GM21515 (cell line): ENCODE data around the gene ZNF280B.

Source experiments
- ATAC-seq: cut with Tn5 transposase; IDR thresholded peaks from one replicate; pipeline ENCODE4 v1.9.1; 2021; ENCODE audit not compliant: unreplicated experiment

The ZNF280B gene, protein sequence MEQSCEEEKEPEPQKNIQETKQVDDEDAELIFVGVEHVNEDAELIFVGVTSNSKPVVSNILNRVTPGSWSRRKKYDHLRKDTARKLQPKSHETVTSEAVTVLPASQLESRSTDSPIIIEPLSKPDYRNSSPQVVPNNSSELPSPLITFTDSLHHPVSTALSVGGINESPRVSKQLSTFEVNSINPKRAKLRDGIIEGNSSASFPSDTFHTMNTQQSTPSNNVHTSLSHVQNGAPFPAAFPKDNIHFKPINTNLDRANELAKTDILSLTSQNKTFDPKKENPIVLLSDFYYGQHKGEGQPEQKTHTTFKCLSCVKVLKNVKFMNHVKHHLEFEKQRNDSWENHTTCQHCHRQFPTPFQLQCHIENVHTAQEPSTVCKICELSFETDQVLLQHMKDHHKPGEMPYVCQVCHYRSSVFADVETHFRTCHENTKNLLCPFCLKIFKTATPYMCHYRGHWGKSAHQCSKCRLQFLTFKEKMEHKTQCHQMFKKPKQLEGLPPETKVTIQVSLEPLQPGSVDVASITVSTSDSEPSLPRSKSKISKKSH

DNA sequence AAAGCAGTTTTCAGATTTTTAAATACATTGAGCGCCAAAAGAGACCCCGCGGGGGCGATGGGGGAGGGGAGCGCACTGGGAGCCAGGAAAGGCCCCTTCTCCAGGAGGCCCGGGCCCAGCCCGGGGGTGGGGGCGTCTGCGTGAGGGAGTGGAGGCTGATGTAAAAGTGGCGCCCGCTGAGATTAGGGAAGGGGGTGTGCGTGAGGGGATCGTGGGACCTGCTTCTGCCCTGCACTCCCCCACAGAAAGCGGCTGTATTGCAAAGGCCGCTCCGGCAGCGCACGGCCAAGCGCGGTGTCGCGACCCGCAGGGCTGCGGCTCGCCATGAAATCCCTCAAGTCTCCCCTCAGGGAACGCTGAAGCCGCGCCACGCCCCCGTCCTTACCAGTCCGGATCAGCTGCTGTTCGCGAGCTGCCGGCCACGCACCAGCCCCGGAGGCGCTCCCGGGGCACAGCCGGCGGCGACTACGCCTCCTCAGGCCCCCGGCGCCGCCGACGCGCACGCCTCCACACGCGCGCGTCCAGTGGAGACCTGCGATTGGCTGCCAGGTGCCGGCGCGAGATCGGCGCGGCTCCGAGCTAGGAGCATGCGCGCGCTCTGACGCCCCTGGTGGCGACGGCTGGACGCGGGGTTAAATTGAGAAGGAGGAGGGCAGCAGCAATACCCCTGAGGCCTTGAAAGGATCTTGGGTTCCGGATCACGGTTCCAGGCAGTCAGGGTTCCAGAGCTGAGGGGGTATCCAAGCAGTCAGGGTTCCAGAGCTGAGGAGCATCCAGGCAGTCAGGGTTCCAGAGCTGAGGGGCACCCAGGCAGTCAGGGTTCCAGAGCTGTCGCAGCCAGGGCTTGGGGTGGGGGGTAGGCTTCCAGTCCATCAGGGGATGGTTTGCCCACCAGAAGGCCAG lies at the start of gene ZNF280B:
Gene ZNF280B, minus strand, starts transcription at position 469 of the 903 bp plus-strand sequence. CDS start 19,344 bp downstream, outside the sequence.
- ATAC-seq, result peak; percentile 71

DNA sequence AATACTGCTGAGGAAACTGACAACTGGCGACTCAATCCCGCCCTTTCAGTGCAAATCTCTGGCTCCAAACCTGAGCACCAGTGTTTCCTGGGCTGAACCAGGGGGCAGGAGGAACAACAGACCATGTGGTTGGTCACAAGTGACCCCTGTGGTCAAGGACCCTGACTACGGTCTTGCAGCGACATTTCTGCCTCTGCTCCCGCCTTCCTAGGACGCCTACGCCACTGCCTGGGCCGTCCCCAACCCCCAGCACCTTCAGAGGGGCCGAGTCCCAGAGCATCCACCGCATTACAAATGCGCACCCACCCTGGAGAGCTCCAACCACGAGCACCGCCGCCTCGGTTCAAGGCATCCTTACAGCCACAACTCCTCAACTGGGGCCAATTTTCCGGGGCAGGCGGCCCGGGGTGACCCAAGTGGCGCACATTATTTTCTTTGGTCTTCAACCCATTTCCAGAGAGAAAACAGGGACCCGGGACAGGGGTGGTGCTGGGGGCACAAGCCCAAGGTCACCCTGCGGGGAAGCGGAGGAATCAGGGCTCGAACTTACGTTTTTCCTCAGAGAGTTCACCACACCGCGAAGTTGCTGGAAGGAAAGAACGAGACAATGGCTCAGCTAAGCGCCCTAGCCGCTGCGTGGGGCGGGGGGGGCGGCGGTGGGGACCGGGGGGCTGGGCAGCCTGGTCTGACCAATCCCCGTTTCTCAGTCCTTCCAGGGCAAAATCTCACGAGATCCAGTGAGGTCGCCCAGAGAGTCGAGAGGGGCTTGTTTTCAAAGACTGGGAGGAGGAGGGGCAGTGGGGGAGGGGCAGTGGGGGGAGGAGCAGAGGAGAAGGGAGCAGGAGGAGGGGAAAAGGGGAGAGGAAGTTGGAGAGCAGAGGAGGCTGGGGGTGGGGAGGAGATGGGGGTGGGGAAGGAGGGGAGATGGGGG lies 48.7 kb upstream of the ZNF280B start:
- ATAC-seq, result no peak

DNA sequence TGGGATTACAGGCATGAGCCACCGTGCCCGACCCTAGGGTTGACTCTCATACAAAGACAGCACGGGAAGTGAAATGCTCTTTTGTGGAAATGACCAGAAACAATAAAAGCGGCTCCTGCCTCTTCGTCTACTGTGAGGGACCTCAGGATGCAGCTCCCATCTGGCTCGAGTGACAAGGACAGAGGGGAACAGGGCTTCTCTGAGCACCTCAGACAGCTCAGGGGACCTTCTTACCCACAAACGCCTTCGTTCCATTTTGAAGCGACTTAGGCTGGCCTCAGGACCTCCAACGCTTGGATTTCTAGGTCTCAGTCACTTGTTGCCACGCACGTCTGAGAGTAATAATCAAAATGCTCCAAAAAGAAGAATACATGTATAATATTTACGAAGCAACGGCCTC lies 48.0 kb upstream of the ZNF280B start:
- ATAC-seq, result no peak

DNA sequence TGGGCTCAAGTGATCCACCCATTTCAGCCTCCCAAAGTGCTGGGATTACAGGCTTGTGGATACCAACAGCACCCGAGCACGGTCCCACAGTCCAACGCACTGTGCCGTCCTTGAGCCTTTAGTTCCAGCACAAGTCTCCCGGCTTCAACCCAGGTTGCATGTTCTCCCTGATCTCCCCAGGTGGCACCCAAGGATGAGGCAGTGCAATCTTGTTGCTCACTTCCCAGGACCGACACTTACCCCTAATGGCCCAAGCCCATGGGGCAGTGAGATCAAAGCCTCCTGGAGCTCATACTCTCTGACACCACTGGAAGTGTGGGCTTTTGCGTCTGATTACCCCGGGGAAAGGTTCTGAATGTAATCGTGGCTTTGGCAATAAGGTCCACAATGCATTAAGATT lies 47.1 kb upstream of the ZNF280B start:
- ATAC-seq, result no peak

DNA sequence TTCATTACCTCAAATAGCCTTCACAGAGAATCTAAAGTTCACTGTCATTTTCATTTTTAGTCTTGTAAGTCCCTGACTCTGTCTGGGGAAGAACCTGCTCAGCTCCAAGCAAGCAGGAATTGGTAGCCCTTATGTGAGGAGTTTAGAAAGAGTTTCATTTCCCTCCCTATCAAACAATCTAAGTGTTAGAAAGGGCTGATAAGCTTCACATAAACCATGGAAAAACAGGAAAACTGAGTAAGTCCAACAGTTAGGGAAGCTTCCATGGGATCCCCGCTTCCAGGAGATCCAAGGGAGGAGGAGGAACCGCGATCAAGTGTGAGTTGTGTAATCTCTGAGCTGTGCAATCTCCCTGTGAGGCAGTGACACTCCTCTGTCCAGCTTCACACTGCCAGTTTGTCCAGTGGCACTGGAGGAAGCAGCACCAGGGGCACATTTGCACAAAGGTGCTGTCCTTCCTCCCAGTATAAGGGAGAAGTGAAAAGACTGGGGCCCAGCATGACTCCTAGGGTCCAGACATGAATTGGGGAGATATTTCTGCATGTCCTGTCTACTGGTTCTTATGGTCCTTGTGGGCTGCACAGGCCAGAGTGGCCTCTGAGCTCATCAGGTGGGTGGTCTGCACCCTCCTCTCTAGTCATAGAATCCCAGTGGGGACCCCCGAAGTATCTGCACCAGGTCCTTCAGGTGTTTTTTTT lies 46.2 kb upstream of the ZNF280B start:
- no peak for ATAC-seq

DNA sequence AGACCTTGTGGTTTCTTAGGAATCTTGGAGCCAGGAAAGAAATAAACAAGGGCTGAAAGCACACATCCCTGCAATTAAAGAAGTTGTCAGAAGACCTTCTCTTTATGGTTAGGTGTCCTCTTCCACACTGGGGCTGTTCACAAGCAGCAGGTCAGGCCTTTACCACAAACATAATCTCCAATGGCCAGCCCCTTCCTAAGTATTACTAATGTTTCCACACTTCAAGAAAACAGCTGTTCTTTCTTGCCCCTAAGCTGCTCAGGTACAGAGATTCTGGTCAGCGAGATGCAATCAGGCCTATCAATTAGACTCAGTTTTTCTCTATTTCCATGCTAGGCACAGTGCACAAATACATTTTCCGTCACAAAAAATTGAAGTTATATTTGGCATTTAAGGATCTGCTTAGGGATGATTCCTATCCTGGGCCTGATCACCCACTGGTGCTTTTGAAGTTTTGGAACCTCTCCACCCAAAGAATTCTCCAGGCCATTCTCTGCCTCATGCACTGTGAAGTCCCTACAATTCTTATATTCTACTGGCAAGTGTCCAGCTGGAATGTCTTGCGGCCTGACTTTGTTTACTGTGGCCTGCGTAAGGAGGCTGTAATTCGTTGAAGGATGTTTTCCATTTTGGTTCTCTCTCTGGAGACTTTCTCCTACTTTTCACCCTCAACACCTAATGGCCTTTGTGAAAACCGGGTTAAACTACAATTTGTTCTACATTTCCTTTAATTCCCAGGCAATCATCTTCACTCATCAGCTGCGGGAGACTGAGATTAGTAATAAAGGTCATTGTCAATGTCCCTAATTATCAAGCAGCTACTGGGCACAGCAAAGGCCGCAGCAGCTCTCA lies 45.4 kb upstream of the ZNF280B start:
- no peak for ATAC-seq

DNA sequence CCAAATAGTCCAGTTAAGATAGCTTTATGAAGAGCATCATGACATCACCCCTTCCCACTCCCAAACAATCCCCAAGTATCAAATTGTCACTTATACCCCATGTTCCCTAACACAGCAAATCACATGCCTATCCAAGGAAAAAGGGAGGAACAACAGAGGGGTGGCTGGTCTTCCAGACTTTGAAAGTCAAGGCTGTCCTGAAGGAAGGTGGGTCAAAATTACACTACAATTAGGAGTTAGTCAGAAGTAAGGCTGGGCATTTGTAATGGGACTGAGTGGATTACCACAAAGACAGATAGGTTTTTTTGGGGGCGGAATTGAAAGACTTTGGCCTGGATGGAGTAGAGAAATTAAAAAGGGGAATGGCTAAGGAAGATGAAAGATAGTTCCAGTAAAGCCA lies 44.6 kb upstream of the ZNF280B start:
- ATAC-seq, result no peak

DNA sequence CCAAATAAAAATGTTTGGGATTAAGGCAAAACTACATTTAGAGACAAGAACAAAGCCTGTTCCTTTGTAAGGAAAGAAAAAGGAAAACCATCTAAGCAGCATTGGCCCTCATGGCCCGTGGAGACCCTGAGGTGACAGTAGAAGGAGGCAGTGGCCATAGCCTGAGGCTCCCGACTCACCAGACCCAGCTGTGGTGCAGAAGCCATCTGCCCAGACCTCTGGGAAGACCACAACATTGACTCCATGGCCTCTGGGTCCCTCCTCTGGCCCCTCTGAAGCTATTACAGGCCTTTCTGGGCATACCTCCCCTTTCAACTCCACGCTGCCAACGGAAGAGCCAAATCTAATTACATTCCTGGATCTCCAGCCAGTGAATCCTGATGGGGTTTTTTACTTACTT lies 44.1 kb upstream of the ZNF280B start:
- ATAC-seq, result no peak

DNA sequence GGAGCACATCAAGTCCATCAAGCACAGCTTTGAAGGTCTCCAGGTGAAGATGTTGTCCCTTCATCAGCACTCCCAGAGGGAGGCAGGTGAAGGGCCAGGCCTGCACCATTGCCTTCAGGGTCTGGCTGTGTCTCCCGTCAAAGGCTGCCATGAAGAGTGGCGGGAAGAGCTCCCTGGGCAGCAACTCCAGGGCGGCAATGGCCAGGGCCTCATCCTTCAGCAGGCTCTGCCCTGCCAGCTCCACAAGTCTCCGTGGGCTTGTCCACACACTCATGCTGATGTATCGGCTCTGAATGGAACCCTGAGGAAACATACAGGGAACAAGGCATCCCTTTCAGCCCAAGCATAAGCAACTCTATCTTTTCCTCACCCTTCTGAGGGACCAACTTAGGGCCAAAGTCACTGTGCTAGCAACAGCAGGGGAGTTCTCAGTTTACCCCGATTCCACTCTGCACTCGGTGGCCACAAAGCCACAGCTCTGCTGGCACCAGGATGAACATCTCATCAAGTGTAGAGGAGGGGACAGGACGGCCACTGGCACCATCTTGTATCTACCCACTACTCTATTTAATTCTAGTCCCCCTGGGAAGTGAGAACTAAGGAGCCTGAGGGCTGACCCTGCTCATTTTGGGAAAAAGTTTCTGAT lies 42.4 kb upstream of the ZNF280B start:
- ATAC-seq, result no peak

DNA sequence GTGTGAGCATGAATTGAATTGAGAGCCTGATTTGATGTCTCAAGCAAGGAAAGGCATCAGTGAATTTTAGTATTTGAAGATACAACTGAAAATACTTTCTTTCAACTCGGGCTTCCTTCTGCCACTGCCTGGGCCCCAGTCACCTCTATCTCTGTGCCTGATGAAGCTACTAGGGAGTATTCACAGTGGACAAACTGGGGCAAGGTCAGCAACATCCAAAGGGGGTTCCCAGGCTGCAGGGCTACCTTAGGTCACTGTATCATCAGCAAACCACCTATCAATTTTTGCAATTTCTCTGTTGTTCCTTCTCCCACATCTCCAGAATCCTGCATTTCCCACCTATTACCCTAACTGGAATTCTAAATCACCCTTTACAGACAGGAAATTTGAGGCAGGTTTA lies 40.4 kb upstream of the ZNF280B start:
- no peak for ATAC-seq

DNA sequence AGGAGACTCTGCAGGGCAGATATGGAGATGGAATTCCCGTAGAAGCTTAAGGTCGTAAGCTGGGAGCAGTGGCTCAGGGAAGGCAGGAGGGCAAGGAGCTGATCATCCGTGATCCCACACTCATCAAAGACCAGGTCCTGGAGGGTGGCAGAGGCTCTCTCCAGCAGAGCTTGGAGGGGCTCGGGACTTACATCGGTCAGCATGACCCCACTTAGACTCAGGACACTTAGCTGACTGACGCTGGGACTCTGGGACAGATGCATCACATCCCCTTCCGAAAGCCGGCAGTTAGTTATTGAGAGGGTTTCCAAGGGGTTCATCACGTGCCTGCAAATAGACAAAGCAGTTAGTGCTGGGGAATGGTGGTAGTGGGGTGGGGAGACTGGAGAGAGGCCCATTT lies 39.8 kb upstream of the ZNF280B start:
- no peak for ATAC-seq

DNA sequence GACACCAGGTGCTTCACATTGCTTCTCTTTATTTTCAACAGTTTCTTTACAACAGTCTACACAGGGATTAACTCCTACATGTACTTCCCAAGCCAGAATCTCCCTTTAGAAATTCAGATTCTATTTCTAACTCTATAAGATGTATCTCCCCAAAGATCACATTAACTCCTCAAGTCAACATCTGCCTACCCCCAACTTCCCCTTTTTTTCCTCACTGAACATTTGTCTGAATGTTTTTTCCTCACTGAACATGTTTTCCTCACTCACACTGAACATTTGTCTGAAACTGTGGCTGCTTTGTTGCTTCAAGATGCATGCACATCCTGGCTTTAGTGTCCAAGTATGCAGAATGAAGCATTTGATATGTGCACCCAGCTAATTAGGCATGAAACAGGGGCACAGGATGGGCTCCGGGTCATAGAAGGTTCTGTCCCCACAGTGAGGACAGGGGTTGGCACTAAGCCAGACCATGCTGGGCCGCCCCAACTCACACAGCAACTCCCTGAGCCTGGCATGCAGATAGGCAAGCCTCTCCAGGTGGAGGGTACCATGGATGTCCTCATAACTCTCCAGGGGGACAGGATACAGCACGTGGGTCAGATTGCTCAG lies 39.3 kb upstream of the ZNF280B start:
- ATAC-seq, result no peak

DNA sequence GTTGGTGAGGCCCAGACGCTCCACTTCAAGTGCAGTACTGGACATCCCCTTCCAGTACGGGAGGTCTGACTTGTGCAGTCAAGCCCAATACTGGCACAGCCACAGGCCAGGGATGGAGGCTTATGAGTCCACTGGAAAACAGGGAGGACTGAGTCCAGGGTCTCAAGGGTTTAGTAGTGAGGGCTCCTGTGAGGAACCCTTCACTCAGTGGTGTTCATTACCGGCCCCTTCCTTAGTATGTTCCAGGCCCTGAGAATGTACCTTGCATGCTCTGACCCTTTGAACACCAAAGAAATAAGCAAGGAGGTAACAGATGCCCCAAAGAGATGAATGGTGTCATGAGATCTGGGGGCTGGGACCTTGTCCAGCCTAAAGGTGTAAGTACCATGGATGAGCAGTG lies 38.7 kb upstream of the ZNF280B start:
- no peak for ATAC-seq

DNA sequence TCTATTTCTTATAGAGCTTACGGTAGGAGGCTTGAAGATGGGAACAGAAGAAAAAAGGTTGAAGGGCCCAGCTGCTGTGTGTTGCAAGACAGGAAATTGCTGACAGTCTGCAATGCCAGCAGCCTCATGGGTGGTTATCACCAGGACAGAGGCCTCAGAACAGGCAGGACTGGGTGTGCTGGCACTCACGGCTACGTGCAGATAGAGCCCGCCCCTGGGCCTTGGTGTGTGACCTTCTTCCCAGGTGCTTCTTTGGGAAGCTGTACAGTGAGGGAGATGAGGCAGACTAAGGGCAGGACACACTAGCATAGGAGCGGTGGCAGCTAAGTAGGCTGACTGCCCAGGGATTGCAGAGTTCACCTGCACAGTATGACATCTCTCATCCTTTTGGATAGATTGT lies 37.9 kb upstream of the ZNF280B start:
- no peak for ATAC-seq

DNA sequence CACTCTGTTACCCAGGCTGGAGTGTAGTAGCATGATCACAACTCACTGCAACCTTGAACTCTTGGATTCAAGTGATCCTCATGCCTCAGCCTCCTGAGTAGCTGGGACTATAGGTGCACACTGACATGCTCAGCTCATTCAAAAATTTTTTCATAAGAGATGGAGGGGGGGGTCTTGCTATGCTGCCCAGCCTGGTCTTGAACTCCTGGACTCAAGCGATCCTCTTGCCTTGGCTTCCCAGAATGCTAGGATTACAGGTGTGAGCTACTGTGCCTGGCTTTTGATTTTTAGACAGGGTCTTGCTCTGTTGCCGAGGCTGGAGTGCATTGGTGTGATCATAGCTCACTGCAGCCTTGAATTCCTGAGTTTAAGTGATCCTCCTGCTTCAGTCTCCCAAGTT lies 36.5 kb upstream of the ZNF280B start:
- ATAC-seq, result no peak

DNA sequence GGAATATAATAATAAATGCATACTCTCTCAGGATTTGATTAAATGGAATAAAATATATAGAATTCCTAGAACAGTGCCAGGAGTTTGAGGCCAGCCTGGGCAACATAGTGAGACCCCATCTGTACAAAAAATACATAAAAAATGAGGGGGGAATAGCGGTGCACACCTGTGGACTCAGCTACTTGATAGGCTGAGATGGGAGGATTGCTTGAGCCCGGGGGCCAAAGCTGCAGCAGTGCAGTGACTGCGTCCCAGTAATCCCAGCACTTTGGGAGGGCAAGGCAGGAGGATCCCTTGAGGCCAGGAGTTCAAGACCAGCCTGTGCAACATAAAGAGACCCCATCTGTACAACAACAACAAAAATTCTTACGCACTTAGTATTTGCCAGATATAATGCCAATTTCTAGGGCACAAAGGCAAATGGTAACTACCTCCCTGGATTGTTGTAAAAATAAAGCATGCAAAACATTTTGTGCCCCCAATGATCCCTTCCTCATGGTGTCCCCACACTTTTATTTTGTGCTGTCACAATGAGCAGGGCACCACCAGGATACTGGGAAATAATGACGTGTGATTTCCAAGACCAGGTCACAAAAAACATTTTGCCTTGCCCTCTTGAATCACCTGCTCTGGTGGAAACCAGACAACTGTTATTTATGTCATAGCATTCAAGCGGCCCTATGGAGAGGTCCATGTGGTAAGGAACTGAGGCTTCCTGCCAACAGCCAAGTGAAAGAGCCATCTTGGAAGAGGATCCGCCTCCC lies 29.9 kb upstream of the ZNF280B start:
- ATAC-seq, result no peak

DNA sequence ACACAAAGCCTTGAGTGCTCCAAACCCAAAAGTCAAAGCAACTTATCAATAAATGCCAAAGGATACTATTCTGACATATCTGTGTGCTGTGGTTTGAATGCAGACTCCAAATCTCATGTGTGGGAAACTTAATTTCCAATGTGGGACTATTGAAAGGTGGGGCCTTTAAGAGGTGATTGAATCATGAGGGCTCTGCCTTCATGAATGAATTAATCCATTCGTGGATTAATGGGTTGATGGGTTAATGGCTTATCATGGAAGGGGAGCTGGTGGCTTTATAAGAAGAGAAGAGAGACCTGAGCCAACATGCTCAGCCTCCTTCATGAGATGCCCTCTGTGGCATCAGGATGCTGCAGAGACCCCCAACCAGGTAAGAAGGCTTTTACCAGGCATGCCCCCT lies 28.4 kb upstream of the ZNF280B start:
- ATAC-seq, result no peak

DNA sequence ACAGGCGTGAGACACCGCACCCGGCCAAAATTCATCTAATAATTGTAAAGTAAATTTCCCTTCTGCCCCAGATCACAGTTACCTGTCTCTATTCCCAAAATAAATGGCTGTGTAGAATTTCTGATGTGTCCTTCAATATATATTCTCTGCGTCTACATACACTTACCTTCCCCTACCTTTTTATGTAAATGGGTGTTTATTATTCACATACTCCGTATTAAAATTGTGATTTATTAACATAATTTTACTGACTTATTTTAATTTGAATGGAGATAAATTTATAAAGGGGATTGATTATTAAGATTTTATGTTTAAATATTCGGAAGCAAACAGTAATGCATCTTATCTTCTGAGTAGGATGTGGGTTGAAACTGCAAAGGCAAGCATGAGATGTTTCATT lies 28.0 kb upstream of the ZNF280B start:
- ATAC-seq, result no peak
